Spinal cord (tissue), 10 donors: ENCODE data around the gene HOXD13. TPM values are rescaled to one million over a fixed set of nuclear protein-coding genes. Genes with fewer than 3 reads are reported as not detected.

Source experiments
- DNase-seq, 6 donors: peaks; one replicate each; pipeline versions ENCODE4 v3.0.0 to v3.0.0-alpha.2; 2013 to 2015; ENCODE audit warnings: low spot score in 6 of 6, low read depth in 4 of 6
- H3K27ac ChIP-seq: one replicate; pipeline ENCODE4 v1.5.1; 2013; ENCODE audit warnings: low read depth, low read length, control low read depth
- H3K27me3 ChIP-seq: one replicate; pipeline ENCODE4 v1.6.1; 2013; ENCODE audit warnings: low read length; ENCODE audit not compliant: control insufficient read depth, insufficient read depth
- H3K36me3 ChIP-seq: one replicate; pipeline ENCODE4 v1.6.1; 2013; ENCODE audit warnings: low read length; ENCODE audit not compliant: control insufficient read depth, insufficient read depth
- H3K4me1 ChIP-seq: one replicate; pipeline ENCODE4 v1.6.1; 2013; ENCODE audit warnings: low read length; ENCODE audit not compliant: control insufficient read depth, insufficient read depth
- H3K4me3 ChIP-seq: one replicate; pipeline ENCODE4 v1.5.1; 2013; ENCODE audit warnings: low read depth, low read length, control low read depth
- H3K9me3 ChIP-seq: one replicate; pipeline ENCODE4 v1.6.1; 2013; ENCODE audit warnings: low read length; ENCODE audit not compliant: control insufficient read depth, insufficient read depth
- WGBS: methylation state at CpG from one replicate; pipeline ENCODE4 v1.1.5; 2013; ENCODE audit warnings: missing lambda C conversion rate; ENCODE audit not compliant: insufficient coverage; 5-methylcytosine and 5-hydroxymethylcytosine counted together
- long read RNA-seq, 4 donors: transcript quantifications; one replicate each; lab custom pipeline, GENCODE V29; 2026
- polyA plus RNA-seq, 2 donors: library from polyadenylated mRNA; unstranded; fragments of 120-200 nt; gene quantifications; one replicate each; pipeline ENCODE4 v1.2.1, GENCODE V29; 2013; ENCODE audit not compliant: insufficient read length in 2 of 2
- total RNA-seq, 2 donors: library from RNA; depleted of rRNA in 1 of 2; stranded (reverse); fragments of 120-200 nt in 1 of 2; fragments of >200 nt in 1 of 2; gene quantifications; one replicate each; pipeline versions ENCODE4 v1.2.3 to v1.2.4, GENCODE V29; 2013 to 2014
- donor health status: healthy.

Gene HOXD13
- total RNA-seq (under 1 TPM in 1 of 2 donors, not detected in 1; 0.10 TPM), polyA plus RNA-seq (not detected)
- long read RNA-seq, donor 1 = 0 reads
- long read RNA-seq, donor 2 = 0 reads
- long read RNA-seq, donor 3 = 0 reads
- long read RNA-seq, donor 4 = 0 reads

GRCh38 chr2:176092270-176093144 is at the start of gene HOXD13:
Gene HOXD13 (plus strand): TSS chr2:176092721. CDS start chr2:176092891, 170 bp downstream.
- WGBS = under 1% methylated on average over 72 of the region's 95 CpGs
- H3K4me1 ChIP-seq = peaks cover 21% of the 10 kb centered on the region
- no peaks in the 10 kb centered on the region for H3K36me3 ChIP-seq
- DNase-seq = no peak
- H3K9me3 ChIP-seq = no peaks in the 10 kb centered on the region
- H3K27me3 ChIP-seq = peaks cover 97% of the 10 kb centered on the region
- H3K4me3 ChIP-seq = peak within 1 kb of the TSS; percentile 1
- no peak within 1 kb of the TSS for H3K27ac ChIP-seq

- peak in 1 of 6 donors; percentile 66 for DNase-seq
- no CpG with 5 or more reads among the region's 1 CpG for WGBS
Observed at GRCh38 chr2:176056406-176056805, 36.1 kb upstream of the HOXD13 start.

GRCh38 chr2:176063958-176064357 is 28.6 kb upstream of the HOXD13 start:
- peak in 1 of 6 donors; percentile 22 for DNase-seq
- peaks cover 22% of the 10 kb centered on the region for H3K4me1 ChIP-seq
- no CpG with 5 or more reads among the region's 2 CpGs for WGBS
- H3K4me3 ChIP-seq = no peak overlapping the region
- peaks cover 59% of the 10 kb centered on the region for H3K27me3 ChIP-seq
- no peaks in the 10 kb centered on the region for H3K9me3 ChIP-seq
- H3K27ac ChIP-seq = no peak overlapping the region
- no peaks in the 10 kb centered on the region for H3K36me3 ChIP-seq

More at GRCh38 chr2:176056406-176056805, 36.1 kb upstream of the HOXD13 start:
- Histone ChIP-seq H3K4me1 (no peaks in the 10 kb centered on the region), H3K4me3 (no peak overlapping the region), H3K27ac (no peak overlapping the region), H3K36me3 (no peaks in the 10 kb centered on the region), H3K27me3 (peaks cover 8% of the 10 kb centered on the region), H3K9me3 (no peaks in the 10 kb centered on the region)

GRCh38 chr2:176066645-176067588 is 25.6 kb upstream of the HOXD13 start:
- Histone ChIP-seq H3K9me3 (no peaks in the 10 kb centered on the region), H3K27me3 (peaks cover 81% of the 10 kb centered on the region), H3K27ac (no peak overlapping the region), H3K4me1 (peaks cover 29% of the 10 kb centered on the region), H3K4me3 (peak overlapping the region; percentile 16), H3K36me3 (no peaks in the 10 kb centered on the region)
- DNase-seq = no peak
- WGBS = 3% methylated on average over 51 of the region's 56 CpGs

GRCh38 chr2:176067589-176068418 is 24.7 kb upstream of the HOXD13 start:
- WGBS = 5% methylated on average over 33 of the region's 38 CpGs
- peak in 1 of 6 donors; percentile 15 for DNase-seq
- peaks cover 84% of the 10 kb centered on the region for H3K27me3 ChIP-seq
- H3K4me3 ChIP-seq = peak overlapping the region; percentile 16
- H3K4me1 ChIP-seq = peaks cover 30% of the 10 kb centered on the region
- no peak overlapping the region for H3K27ac ChIP-seq
- H3K36me3 ChIP-seq = no peaks in the 10 kb centered on the region
- H3K9me3 ChIP-seq = no peaks in the 10 kb centered on the region

GRCh38 chr2:176068419-176068832 is 24.1 kb upstream of the HOXD13 start:
- H3K36me3 ChIP-seq = no peaks in the 10 kb centered on the region
- H3K27ac ChIP-seq = no peak overlapping the region
- H3K4me3 ChIP-seq = no peak overlapping the region
- peaks cover 90% of the 10 kb centered on the region for H3K27me3 ChIP-seq
- peak in 1 of 6 donors; percentile 21 for DNase-seq
- no peaks in the 10 kb centered on the region for H3K9me3 ChIP-seq
- 5% methylated on average over 30 of the region's 30 CpGs for WGBS
- H3K4me1 ChIP-seq = peaks cover 30% of the 10 kb centered on the region

- DNase-seq = peak in 1 of 6 donors; percentile 3
- no peaks in the 10 kb centered on the region for H3K9me3 ChIP-seq
- WGBS = 5% methylated on average over 55 of the region's 58 CpGs
Observed at GRCh38 chr2:176071330-176072291, 20.9 kb upstream of the HOXD13 start.

GRCh38 chr2:176072292-176072669 is 20.2 kb upstream of the HOXD13 start:
- no peaks in the 10 kb centered on the region for H3K9me3 ChIP-seq
- H3K4me1 ChIP-seq = peaks cover 23% of the 10 kb centered on the region
- no CpG with 5 or more reads among the region's 5 CpGs for WGBS
- no peak overlapping the region for H3K27ac ChIP-seq
- H3K36me3 ChIP-seq = no peaks in the 10 kb centered on the region
- peaks cover 100% of the 10 kb centered on the region for H3K27me3 ChIP-seq
- no peak overlapping the region for H3K4me3 ChIP-seq
- DNase-seq = no peak

More at GRCh38 chr2:176071330-176072291, 20.9 kb upstream of the HOXD13 start:
- no peak overlapping the region for H3K4me3 ChIP-seq
- H3K27me3 ChIP-seq = peaks cover 100% of the 10 kb centered on the region
- H3K4me1 ChIP-seq = peaks cover 30% of the 10 kb centered on the region
- H3K36me3 ChIP-seq = no peaks in the 10 kb centered on the region
- H3K27ac ChIP-seq = no peak overlapping the region
